Hypothalamus (tissue), 51 donors: ENCODE results near the gene CARD16.
"Not testable (repeated sequence)": the region's sequence is repeated elsewhere in the genome, so short reads cannot be mapped to it uniquely, and the experiment has no call there.

Experiments
- DNase-seq, 51 donors: peaks; one replicate each; lab custom pipeline; 2025; lab: John Stamatoyannopoulos, UW

CARD16 gene

DNA sequence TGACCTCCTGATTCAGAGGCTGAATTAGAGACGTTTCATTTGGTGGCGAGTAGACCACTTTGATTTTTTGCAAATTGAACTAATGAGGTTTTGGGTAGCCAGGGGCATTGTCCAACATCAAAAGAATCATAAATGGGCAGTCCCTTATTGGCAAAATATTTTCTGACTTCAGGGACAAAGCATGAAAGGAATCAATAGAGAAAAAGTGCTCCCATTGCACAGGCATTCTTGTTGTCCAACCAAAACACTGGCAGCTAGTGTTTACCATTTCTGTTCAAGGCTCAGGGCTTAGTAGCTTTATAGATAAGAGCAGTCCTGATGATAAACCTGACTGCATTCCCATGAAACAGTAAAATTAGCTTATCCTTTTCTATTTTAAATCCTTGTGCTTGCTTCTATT lies 6.4 kb upstream of the CARD16 start:
- DNase-seq, result no peak

DNA sequence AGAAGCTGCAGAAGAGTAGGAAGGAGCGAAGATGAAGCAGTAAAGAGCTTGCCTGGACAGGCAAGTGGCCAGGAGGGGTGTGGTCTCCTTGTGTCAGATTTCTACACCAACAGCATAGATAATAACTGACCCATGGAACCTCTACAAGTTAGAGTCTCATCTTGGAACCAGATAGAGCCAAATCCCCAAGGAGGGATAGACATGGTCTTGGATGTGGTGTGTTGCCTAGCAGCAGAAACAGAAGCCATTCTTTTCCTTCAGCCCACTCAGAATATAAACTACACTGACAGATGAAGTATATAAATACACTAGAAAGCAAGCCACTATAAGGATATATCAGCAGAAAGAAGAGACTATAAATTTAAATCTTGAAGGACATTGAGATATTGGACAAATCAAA lies 4.3 kb upstream of the CARD16 start:
- DNase-seq, result no peak

DNA sequence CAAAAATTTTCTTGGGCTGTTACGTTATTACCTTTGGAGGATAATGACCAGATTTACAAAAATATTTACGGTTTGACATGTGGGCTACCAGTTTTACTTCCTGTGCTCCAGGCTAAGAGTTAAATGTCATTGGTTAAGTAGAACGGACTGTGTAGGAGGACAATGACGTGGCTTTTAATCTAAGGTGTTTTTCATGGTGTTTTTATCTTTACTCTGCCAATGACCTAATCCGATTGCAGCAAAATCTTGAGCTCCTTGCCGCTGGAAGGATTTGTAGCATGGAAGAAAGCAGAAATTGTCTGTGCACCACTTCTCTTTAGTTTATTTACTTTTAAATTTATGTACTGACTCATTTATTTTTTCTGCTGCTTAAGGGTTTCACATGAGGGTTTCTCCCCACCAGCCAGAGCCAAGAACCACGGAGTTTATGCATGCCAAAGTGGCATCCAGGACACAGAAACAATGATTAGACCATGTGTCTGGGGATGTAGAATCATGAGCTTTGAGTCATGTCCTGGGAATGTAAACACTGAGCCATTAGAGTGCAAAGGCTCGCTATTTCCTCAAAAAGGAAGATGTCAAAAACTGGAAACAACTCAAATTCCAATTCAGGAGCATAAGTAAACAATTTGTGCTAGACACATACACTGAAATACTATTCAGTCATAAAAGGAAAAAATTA lies 1.9 kb upstream of the CARD16 start:
- no peak for DNase-seq

DNA sequence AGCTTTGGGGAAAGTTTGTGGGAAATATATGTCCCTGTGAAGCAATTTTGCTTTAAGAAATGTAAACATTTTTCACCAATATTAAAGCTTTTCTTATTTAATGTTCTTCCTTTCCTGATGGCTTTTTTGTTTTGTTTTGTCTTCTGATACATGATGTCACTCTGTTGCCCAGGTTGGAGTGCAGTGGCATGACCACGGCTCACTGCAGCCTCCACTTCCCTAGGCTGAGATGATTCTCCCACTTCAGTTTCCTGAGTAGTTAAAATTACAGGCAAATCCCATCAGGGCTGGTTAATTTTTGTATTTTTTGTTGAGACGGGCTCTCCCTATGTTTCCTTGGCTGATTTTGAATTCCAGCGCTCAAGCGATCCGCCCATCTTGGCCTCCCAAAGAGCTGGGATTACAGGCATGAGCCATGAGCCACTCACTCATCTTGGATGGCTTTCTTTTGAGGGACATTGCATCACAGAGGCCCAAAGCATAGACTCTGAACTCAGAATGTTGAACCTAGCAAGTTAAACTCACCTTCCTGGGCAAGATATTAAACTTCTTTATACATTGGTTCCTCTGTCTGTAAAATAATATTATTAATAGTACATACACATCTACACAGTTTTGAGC lies 651 bp upstream of the CARD16 start:
- DNase-seq, result no peak

GRCh38 chr11:105042178-105042577 lies 3.0 kb downstream of the CARD16 start:
- DNase-seq, result no peak

DNA sequence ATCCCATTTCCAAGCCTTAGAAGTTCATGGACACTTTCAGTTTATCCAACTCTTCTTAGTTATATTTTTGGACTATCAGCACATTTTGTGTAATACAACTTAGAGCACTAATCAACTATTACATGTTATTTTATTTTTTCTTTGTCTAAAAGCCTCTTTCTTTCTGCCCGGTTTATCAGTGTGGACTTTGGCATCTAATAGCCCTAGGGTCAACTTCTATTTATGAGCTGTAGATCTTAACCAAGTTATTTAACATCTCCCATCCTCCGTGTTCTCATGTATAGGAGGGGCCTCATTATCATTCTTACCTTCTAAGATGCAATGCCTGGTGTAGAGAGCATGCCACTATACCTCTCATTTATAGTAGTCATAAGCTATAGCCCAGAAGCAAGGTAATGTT lies 4.4 kb downstream of the CARD16 start:
- no peak for DNase-seq

GRCh38 chr11:105034813-105035620 lies 10.1 kb downstream of the CARD16 start, which contains the start of gene CASP1:
TSS of gene CASP1 (minus strand) at chr11:105035144. CDS start at chr11:105035113, 31 bp downstream.
- DNase-seq, result peak in 2 of 51 donors; percentile 6 to 32

DNA sequence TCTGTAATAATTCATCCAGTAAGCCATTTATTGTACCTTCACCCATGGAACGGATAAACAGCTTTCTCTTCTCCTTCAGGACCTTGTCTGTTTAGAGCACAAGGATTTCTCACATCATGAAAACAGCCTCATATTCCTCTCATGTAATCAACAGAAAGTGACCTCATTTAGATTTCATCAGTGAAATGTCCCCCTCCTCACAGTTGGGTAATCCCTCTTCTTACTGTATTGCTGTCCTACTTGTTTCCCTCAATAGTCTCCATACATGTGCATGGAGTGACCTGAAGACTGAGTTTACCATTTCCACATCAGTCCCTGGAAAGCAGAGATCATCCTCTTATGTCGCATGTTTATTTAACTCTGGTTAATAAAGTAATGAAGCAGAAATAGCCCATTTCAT lies 10.7 kb downstream of the CARD16 start:
- DNase-seq, result not testable (repeated sequence)

GRCh38 chr11:105033781-105034180 lies 11.4 kb downstream of the CARD16 start:
- DNase-seq, result no peak

DNA sequence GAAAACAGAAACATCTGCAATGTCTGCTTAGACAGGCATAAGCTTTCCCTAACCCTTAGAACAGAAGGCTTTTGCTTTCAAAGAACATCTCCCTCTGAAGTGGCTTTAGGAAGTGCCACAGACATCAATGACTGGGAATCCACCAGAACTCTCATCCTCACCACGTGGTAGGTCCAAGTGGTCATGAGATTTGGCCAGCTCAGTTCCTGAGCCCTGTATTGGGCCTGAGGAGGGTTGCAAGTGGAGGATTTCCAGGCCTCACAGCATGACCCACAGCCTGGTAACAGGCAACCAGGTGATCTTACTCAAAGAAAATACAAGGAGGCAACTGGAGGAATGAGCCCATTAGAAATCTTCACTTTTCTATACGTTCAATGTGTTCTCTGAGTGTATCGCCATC lies 11.8 kb downstream of the CARD16 start:
- peak in 2 of 51 donors; percentile 5 to 13 for DNase-seq

DNA sequence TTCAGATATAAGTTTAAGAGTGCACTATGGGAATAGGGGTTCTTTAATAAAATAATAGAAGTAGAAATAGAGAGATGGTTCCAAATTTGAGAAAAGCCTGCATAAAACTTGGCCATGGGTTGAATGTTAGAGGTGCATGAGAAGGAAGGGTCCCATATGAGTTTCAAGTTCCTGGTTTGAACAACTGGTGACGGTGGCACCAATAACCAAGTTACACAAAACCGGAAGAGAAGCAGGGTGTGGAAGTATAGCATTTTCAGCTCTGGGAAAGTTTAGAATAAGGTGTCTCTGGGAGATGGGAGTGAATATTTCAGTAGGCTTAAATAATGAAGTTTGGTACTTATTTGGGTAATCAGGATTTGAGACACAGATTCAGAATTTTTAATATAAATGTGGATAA lies 12.6 kb downstream of the CARD16 start:
- no peak for DNase-seq

GRCh38 chr11:105027678-105028077 lies 17.5 kb downstream of the CARD16 start:
- DNase-seq, result no peak

DNA sequence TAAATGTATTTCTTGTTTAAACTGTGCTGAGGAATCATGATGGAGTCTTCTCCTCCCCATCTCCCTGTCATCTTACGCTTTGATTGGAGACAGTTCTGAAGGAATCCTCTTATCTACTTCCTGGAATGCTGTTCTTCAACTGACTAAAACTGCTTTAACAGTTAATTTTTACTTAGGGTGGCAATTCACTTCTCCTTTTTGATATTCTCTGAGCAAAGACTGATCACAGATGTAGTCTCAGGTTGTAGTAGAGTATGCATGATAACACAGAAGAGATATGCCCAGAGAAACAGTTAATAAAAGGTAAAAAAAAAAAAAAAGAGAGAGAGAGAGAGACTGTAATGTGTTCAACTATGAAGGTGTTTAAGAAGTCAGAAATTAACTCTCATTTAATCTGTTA lies 20.7 kb downstream of the CARD16 start:
- DNase-seq, result no peak

DNA sequence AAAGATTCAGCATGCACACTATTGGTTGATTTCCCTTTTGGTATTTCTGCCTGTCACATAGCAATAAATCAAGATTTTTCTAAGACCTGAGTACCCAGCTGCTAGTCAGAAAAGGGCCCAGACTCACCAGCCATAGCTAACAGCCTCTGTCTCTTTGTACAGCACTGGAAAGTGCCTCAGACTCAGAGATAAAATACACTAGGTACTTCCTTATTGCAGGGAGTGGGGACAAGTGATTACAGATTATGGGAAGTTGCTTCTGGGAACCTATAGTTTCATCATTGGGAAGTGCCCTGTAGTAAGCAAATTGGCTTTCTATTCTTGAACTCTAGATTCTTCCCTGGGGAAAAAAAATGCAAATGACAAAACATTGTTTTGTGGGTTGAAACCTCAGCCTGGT lies 22.1 kb downstream of the CARD16 start, which contains the start of gene CASP5:
Gene CASP5 (minus strand): TSS at position 166 of the 400 bp plus-strand sequence. CDS start 32 bp downstream, at position 134.
- DNase-seq, result no peak

DNA sequence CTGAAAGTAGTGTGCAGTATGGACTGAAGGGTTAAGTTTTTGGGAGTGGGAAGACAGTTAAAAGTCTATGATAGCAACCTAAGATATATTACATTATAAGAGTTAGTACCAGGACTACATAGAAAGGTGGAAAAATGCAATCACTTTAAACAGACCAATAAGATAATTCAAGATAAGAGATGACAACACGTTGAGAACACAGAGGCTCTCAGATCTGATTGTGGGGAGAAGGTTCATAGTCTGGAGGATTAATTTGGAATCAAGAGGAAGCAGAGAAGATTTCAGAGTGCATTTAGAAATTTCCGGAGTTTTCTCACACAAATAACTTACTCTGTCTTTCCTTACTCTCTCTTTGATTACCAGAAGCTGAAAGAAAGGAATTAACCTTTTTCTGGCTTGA lies 22.6 kb downstream of the CARD16 start:
- DNase-seq, result no peak

DNA sequence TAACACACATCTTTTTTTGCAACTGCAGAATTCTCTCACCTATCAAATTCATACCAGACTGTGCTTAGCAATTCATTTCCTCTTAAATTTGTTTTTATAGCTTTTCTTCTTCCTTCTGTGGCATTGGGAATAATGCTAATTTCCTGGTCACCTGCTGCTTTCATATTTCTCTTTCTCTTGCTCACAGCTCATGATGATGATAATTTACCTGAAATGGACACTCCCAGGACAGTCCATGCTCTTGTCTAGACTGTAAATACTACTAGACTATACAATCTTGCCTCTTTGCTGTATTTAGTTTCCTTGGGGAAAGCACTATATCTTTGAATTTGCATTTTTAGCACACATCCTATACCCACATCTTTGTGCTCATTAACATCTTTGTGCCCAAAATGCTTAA lies 37.7 kb downstream of the CARD16 start:
- no peak for DNase-seq

- no peak for DNase-seq
These were observed 39.7 kb downstream of the CARD16 start for GRCh38 chr11:105005451-105005845.

DNA sequence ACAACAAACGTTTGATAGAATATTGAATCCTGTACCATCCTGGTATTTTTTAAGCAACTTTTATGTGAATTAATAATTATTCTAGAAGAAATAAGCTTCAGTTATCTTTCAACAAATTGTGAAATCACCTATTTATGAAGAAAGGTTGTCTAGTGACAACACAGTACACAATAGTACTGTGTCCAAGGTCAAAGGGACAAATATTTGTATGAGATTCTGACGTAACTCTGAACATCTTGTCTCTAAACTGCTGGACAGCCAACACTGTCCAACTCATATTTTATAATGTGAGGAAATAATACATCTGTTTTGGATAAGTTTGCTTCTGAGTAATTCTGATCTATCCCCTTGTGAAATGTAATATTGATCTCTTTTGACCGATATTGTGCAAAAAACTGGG lies 41.1 kb downstream of the CARD16 start:
- no peak for DNase-seq

DNA sequence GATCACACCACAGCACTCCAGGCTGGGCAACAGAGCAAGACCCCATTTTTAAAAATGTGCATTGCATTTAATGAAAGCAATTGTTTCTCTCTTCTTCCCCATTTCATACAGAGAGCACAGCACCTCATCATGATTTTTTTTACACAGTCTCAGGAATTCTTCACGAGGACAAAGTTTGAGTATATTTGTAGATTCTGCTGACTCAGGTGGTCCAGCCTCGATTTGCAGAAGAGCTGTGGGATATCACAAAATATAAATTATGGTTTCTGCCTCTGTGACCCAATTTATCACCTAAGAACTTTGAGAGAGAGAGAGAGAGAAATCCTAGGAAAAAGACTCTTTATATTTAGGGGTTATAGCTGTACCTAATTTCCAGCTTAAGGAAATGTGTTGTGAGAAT lies 42.0 kb downstream of the CARD16 start:
- DNase-seq, result no peak

GRCh38 chr11:105000797-105001196 lies 44.3 kb downstream of the CARD16 start:
- DNase-seq, result peak in 6 of 51 donors; percentile 0 to 14 (median 0)

DNA sequence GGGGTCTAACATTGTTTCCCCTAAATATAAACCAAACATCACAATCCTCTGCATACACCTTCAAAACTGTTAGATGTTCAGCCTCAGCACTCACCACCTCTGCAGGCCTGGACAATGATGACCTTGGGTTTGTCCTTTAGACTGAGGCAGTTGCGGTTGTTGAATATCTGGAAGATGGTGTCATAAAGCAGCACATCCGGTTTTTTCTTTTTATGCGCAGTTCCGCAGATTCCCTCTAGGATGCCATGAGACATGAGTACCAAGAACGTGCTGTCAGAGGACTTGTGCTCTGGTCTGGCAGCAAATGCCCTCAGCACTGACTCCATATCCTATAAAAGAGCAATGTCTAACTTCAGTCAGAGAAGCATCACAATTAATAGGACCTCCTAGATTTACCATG lies 45.0 kb downstream of the CARD16 start:
- no peak for DNase-seq

GRCh38 chr11:104999721-105000120 lies 45.4 kb downstream of the CARD16 start:
- DNase-seq, result no peak
